ENCODE results near the gene CAPN12. TPM values are rescaled to one million over a fixed set of nuclear protein-coding genes. Genes with fewer than 3 reads are reported as not detected.

CAPN12 gene
- total and polyA plus RNA-seq, 2 of the 8 experiments (the other 6 are each of a cell fraction or from before 2014, with no cell fraction given), result 8.8 to 20.0 TPM

DNA sequence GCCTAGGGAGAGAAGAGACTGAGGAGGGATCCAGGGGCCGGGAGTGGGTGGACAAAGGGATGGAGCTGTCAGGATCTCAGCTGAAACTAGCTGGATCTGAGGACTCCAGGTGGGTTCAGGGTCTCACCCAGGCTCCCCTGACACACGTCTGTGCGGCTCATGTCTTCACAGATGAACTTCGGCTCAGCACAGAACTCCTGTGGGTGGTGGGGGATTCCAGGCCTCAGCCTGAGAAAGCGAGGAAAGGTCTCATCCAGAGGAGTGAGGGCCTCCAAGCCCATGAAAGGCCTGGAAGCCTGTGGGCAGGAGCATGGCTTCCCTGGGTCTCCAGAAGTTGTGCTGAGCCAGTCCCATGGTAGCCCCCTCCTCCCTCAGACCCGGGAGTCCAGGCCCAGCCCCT, 1.4 kb downstream of the CAPN12 start:
- ChIA-PET CTCF (ENCODE audit: partially characterized antibody) (interaction anchor here (0.6 to 1.4 kb wide), 2 partner anchors 12 to 439 kb away, joined by 3 read pairs; no protein-coding TSS in a partner anchor), POLR2A (ENCODE audit: partially characterized antibody) (interaction anchor here (0.7 to 1.2 kb wide), 2 partner anchors 110 to 145 kb away, joined by 3 read pairs; no protein-coding TSS in a partner anchor)
- Histone ChIP-seq H3K27ac (ENCODE audit: low read depth, low read length) (no peak overlapping the region), H4K5ac (ENCODE audit: insufficient read length, low read depth, low read length) (no peak overlapping the region), H3K14ac (ENCODE audit: insufficient read length) (no peak overlapping the region), H3K4ac (replicated peaks; ENCODE audit: insufficient read length, low read depth, low read length) (no peak overlapping the region), H3K18ac (ENCODE audit: extremely low read depth, low read length) (no peak overlapping the region), H4K91ac (replicated peaks; ENCODE audit: insufficient read length, low read length) (no peak overlapping the region), H3K4me1 (replicated peaks in 1 of 4; ENCODE audit: control insufficient read depth in 3 of 4, insufficient read depth in 4 of 4, low read length in 3 of 4) (no peaks in the 10 kb centered on the region; a peak in 1 of 7 replicates), H4K8ac (ENCODE audit: extremely low read depth, insufficient read depth, low read length) (no peak overlapping the region), H2BK15ac (ENCODE audit: low read length) (no peak overlapping the region), H3K79me2 (ENCODE audit: control insufficient read depth in 1 of 2, insufficient read depth in 2 of 2, low read length in 2 of 2) (no peaks in the 10 kb centered on the region), H2BK5ac (ENCODE audit: low read depth, low read length) (no peak overlapping the region), H4K20me1 (replicated peaks in 1 of 2; ENCODE audit: control insufficient read depth in 1 of 2, insufficient read depth in 2 of 2, low read length in 2 of 2) (no peaks in the 10 kb centered on the region), H3K36me3 (ENCODE audit: control insufficient read depth in 2 of 4, insufficient read depth in 4 of 4, low read length in 3 of 4) (no peaks in the 10 kb centered on the region), H2AFZ (ENCODE audit: low read length) (no peak overlapping the region), H3K23ac (ENCODE audit: insufficient read length) (no peak overlapping the region), H3K9ac (replicated peaks in 1 of 4; ENCODE audit: extremely low read depth in 1 of 4, low read depth in 3 of 4, low read length in 3 of 4) (no peak overlapping the region; a peak in 1 of 7 replicates), H3K9me3 (ENCODE audit: insufficient read depth in 2 of 2, low read depth in 1 of 2, low read length in 1 of 2) (no peaks in the 10 kb centered on the region), H3K79me1 (ENCODE audit: low read depth, low read length) (no peaks in the 10 kb centered on the region), H3K27me3 (replicated peaks in 1 of 4; ENCODE audit: control insufficient read depth in 3 of 4, extremely low read depth in 1 of 4, insufficient read depth in 3 of 4, low read length in 3 of 4) (peaks cover 0 to 11% (median 4%) of the 10 kb centered on the region in 4 experiments; a peak in 5 of 7 replicates), H3K56ac (replicated peaks; ENCODE audit: insufficient read length, low read depth, low read length) (no peak overlapping the region), H3K4me3 (ENCODE audit: extremely low read depth in 1 of 4, insufficient read depth in 2 of 4, low read depth in 3 of 4, low read length in 4 of 4) (no peak overlapping the region), H2BK120ac (replicated peaks; ENCODE audit: low read depth, low read length) (no peak overlapping the region), H3K4me2 (ENCODE audit: insufficient read depth in 1 of 2, low read depth in 2 of 2, low read length in 2 of 2) (no peak overlapping the region), H2BK20ac (ENCODE audit: low read length) (no peak overlapping the region), H2AK5ac (ENCODE audit: low read depth, low read length) (no peak overlapping the region), H2BK12ac (ENCODE audit: low read depth, low read length) (no peak overlapping the region), H3K23me2 (ENCODE audit: low read depth, low read length) (no peaks in the 10 kb centered on the region)
- DNase-seq (ENCODE audit: low read depth in 1 of 2, low spot score in 2 of 2), result no peak
- no peak for FAIRE-seq
- no peak for TF ChIP-seq YY1 (IDR thresholded peaks at IDR 0.05; ENCODE audit: low read depth, low read length)
- WGBS, 2 experiments (ENCODE audit: extremely low coverage in 1 of 2, insufficient coverage in 1 of 2, insufficient read length in 1 of 2, insufficient replicate concordance in 2 of 2, low coverage in 1 of 2, low lambda C conversion rate in 2 of 2, missing lambda C conversion rate in 1 of 2), result 96% methylated on average over 4 of the region's 6 CpGs; no CpG with 5 or more reads in 1 of the 2 experiments
